GM12892 (cell line): ENCODE results near the gene HCK.
"Not testable (repeated sequence)": the region's sequence is repeated elsewhere in the genome, so short reads cannot be mapped to it uniquely, and the experiment has no call there.

ENCODE experiments used
- POLR2A ChIP-seq: IDR thresholded peaks from 2 replicates; pipeline ENCODE4 v1.6.1; 2011; ENCODE audit warnings: low read depth, low read length, control low read depth
- POLR2AphosphoS5 ChIP-seq: IDR thresholded peaks from 2 replicates; pipeline ENCODE4 v1.6.1; 2011; ENCODE audit warnings: low read depth, low read length, control low read depth
- TAF1 ChIP-seq: IDR thresholded peaks from 2 replicates; pipeline ENCODE4 v1.6.1; 2011; ENCODE audit warnings: low read depth, mild to moderate bottlenecking, control low read depth, low read length, borderline replicate concordance

DNA sequence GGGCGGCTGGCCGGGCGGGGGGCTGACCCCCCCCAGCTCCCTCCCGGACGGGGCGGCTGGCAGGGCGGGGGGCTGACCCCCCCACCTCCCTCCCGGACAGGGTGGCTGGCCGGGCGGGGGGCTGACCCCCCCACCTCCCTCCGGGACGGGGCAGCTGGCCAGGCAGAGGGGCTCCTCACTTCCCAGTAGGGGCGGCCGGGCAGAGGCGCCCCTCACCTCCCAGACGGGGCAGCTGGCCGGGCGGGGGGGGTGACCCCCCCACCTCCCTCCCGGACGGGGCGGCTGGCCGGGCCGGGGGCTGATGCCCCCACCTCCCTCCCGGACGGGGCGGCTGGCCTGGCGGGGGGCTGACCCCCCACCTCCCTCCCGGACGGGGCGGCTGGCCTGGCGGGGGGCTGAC, 69.9 kb downstream of the HCK start:
- TF ChIP-seq POLR2AphosphoS5, TAF1, POLR2A: not testable (repeated sequence)
